ENCODE data around the gene EHMT1. TPM values are rescaled to one million over a fixed set of nuclear protein-coding genes. Genes with fewer than 3 reads are reported as not detected.
A peak's percentile ranks its signal among the peaks of the same experiment; 100 is the strongest.
"Not testable (repeated sequence)": the region's sequence is repeated elsewhere in the genome, so short reads cannot be mapped to it uniquely, and the experiment has no call there.

EHMT1 gene
- total and polyA plus RNA-seq, 2 of the 8 experiments (the other 6 are each of a cell fraction or from before 2014, with no cell fraction given): 95.7 to 163 TPM

DNA sequence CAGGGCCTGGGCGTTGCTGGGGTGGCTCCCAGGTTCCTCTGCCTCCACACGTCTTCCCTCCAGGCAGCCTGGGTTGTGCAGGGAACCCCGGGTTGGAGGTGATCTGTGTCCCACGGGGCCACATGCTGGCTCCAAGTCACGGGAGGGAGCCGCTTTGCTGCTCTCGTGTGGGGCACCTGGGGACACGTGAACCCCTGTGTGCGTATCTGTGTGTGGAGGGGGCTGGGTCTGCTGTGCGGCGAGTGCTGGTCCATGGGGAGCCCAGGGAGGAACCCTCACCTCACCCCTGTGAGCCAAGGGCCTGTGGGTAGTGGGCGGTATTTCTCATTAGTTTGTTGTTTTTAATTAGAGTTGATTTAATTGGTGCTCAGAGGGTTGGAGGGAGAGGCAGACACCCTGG, 266.3 kb downstream of the EHMT1 start:
- H3K79me2 ChIP-seq (ENCODE audit: control insufficient read depth in 1 of 2, insufficient read depth in 2 of 2, low read length in 2 of 2); H4K5ac ChIP-seq (ENCODE audit: insufficient read length, low read depth, low read length); H3K9ac ChIP-seq (replicated peaks in 1 of 4; ENCODE audit: extremely low read depth in 1 of 4, low read depth in 3 of 4, low read length in 3 of 4); H3K23ac ChIP-seq (ENCODE audit: insufficient read length); H3K4me3 ChIP-seq (ENCODE audit: extremely low read depth in 1 of 4, insufficient read depth in 2 of 4, low read depth in 3 of 4, low read length in 4 of 4); H3K27ac ChIP-seq (ENCODE audit: low read depth, low read length); H3K36me3 ChIP-seq (ENCODE audit: control insufficient read depth in 2 of 4, insufficient read depth in 4 of 4, low read length in 3 of 4); POLR2A ChIA-PET (ENCODE audit: partially characterized antibody); DNase-seq (ENCODE audit: low read depth in 1 of 2, low spot score in 2 of 2); H3K27me3 ChIP-seq (replicated peaks in 1 of 4; ENCODE audit: control insufficient read depth in 3 of 4, extremely low read depth in 1 of 4, insufficient read depth in 3 of 4, low read length in 3 of 4); H2AFZ ChIP-seq (ENCODE audit: low read length); H2BK20ac ChIP-seq (ENCODE audit: low read length); H3K4me2 ChIP-seq (ENCODE audit: insufficient read depth in 1 of 2, low read depth in 2 of 2, low read length in 2 of 2); H2BK15ac ChIP-seq (ENCODE audit: low read length); H2AK5ac ChIP-seq (ENCODE audit: low read depth, low read length); CTCF ChIA-PET (ENCODE audit: partially characterized antibody); FAIRE-seq; H2BK12ac ChIP-seq (ENCODE audit: low read depth, low read length); H3K23me2 ChIP-seq (ENCODE audit: low read depth, low read length); H3K79me1 ChIP-seq (ENCODE audit: low read depth, low read length); H2BK5ac ChIP-seq (ENCODE audit: low read depth, low read length); H3K14ac ChIP-seq (ENCODE audit: insufficient read length); H3K56ac ChIP-seq (replicated peaks; ENCODE audit: insufficient read length, low read depth, low read length); H3K4ac ChIP-seq (replicated peaks; ENCODE audit: insufficient read length, low read depth, low read length); H3K4me1 ChIP-seq (replicated peaks in 1 of 4; ENCODE audit: control insufficient read depth in 3 of 4, insufficient read depth in 4 of 4, low read length in 3 of 4); H2BK120ac ChIP-seq (replicated peaks; ENCODE audit: low read depth, low read length); H4K91ac ChIP-seq (replicated peaks; ENCODE audit: insufficient read length, low read length); H4K8ac ChIP-seq (ENCODE audit: extremely low read depth, insufficient read depth, low read length); H3K18ac ChIP-seq (ENCODE audit: extremely low read depth, low read length): not testable (repeated sequence)
- Histone ChIP-seq H4K20me1 (replicated peaks in 1 of 2; ENCODE audit: control insufficient read depth in 1 of 2, insufficient read depth in 2 of 2, low read length in 2 of 2) (peaks cover 0 to 12% of the 10 kb centered on the region in 2 experiments), H3K9me3 (ENCODE audit: insufficient read depth in 2 of 2, low read depth in 1 of 2, low read length in 1 of 2) (peaks cover 2 to 38% of the 10 kb centered on the region in 2 experiments; a peak in 3 of 4 replicates)
- WGBS, 2 experiments (ENCODE audit: extremely low coverage in 1 of 2, insufficient coverage in 1 of 2, insufficient read length in 1 of 2, insufficient replicate concordance in 2 of 2, low coverage in 1 of 2, low lambda C conversion rate in 2 of 2, missing lambda C conversion rate in 1 of 2): 93% methylated on average over 3 of the region's 12 CpGs; no CpG with 5 or more reads in 1 of the 2 experiments

MicroRNA genes within 50 kb of the gene (microRNA counts, 767-probe panel; counts per million panel counts)
- 879 counts per million, percentile 95 among the panel's probes with 10 or more counts for microRNA hsa-miR-602

Small RNA genes within 50 kb of the gene (microRNA-seq; reads per million reads assigned to microRNA genes)
- gene MIR602 (ENCODE audit: borderline microRNAs expressed in 2 of 2, borderline number of aligned reads in 2 of 2, borderline replicate concordance in 1 of 2): 0 reads per million in 2 experiments

Small RNA genes within 50 kb of the gene (small RNA-seq; reads per million reads assigned to genes)
- 0.51 reads per million for gene MIR602 (ENCODE audit: insufficient read depth)
- not detected for gene RF00017 (ENCODE audit: insufficient read depth)

Other genes with a start within 250 kb of the EHMT1 start
- gene EXD3, start 195.8 kb upstream of the EHMT1 start, total RNA-seq (2021; fragmentation: NEBNext Ultra II Directional; extraction: Animal tissue kit (Norgen Biotek cat#: 25700)): 7.0 and 7.2 TPM in 2 replicates
- gene EXD3, start 195.8 kb upstream of the EHMT1 start, polyA plus RNA-seq (2011; rRNA removed): 9.4 and 12.7 TPM in 2 replicates
- gene NOXA1, start 195.6 kb upstream of the EHMT1 start, total RNA-seq (2021; fragmentation: NEBNext Ultra II Directional; extraction: Animal tissue kit (Norgen Biotek cat#: 25700)): 0.34 and 0.55 TPM in 2 replicates
- gene NOXA1, start 195.6 kb upstream of the EHMT1 start, polyA plus RNA-seq (2011; rRNA removed): 0.91 and 1.5 TPM in 2 replicates
- 0.33 and 0.48 TPM in 2 replicates for gene ENTPD8, start 177.6 kb upstream of the EHMT1 start, total RNA-seq (2021; fragmentation: NEBNext Ultra II Directional; extraction: Animal tissue kit (Norgen Biotek cat#: 25700))
- 0.51 and 1.1 TPM in 2 replicates for gene ENTPD8, start 177.6 kb upstream of the EHMT1 start, polyA plus RNA-seq (2011; rRNA removed)
- gene NSMF, start 159.7 kb upstream of the EHMT1 start, total RNA-seq (2021; fragmentation: NEBNext Ultra II Directional; extraction: Animal tissue kit (Norgen Biotek cat#: 25700)): 55.5 and 56.7 TPM in 2 replicates
- 65.1 and 90.8 TPM in 2 replicates for gene NSMF, start 159.7 kb upstream of the EHMT1 start, polyA plus RNA-seq (2011; rRNA removed)
- 0.47 and 0.57 TPM in 2 replicates for gene PNPLA7, start 68.6 kb upstream of the EHMT1 start, total RNA-seq (2021; fragmentation: NEBNext Ultra II Directional; extraction: Animal tissue kit (Norgen Biotek cat#: 25700))
- 0.35 and 0.36 TPM in 2 replicates for gene PNPLA7, start 68.6 kb upstream of the EHMT1 start, polyA plus RNA-seq (2011; rRNA removed)
- 47.2 and 49.4 TPM in 2 replicates for gene MRPL41, start 67.1 kb upstream of the EHMT1 start, total RNA-seq (2021; fragmentation: NEBNext Ultra II Directional; extraction: Animal tissue kit (Norgen Biotek cat#: 25700))
- gene MRPL41, start 67.1 kb upstream of the EHMT1 start, polyA plus RNA-seq (2011; rRNA removed): 58.1 and 79.3 TPM in 2 replicates
- gene DPH7, start 40.1 kb upstream of the EHMT1 start, total RNA-seq (2021; fragmentation: NEBNext Ultra II Directional; extraction: Animal tissue kit (Norgen Biotek cat#: 25700)): 44.6 and 45.7 TPM in 2 replicates
- 45.5 and 50.5 TPM in 2 replicates for gene DPH7, start 40.1 kb upstream of the EHMT1 start, polyA plus RNA-seq (2011; rRNA removed)
- 58.5 and 58.7 TPM in 2 replicates for gene ZMYND19, start 28.5 kb upstream of the EHMT1 start, total RNA-seq (2021; fragmentation: NEBNext Ultra II Directional; extraction: Animal tissue kit (Norgen Biotek cat#: 25700))
- gene ZMYND19, start 28.5 kb upstream of the EHMT1 start, polyA plus RNA-seq (2011; rRNA removed): 42.4 and 54.0 TPM in 2 replicates
- gene ARRDC1, start 13.3 kb upstream of the EHMT1 start, total RNA-seq (2021; fragmentation: NEBNext Ultra II Directional; extraction: Animal tissue kit (Norgen Biotek cat#: 25700)): 22.0 and 22.2 TPM in 2 replicates
- 58.4 and 94.0 TPM in 2 replicates for gene ARRDC1, start 13.3 kb upstream of the EHMT1 start, polyA plus RNA-seq (2011; rRNA removed)

All from H1 (cell line).